GM23338 (cell line): Measurements from ENCODE around the gene ZSCAN2. TPM values are rescaled to one million over a fixed set of nuclear protein-coding genes. Genes with fewer than 3 reads are reported as not detected.

ENCODE experiments used
- ATAC-seq: fragments of 200-7000 bp; cut with Tn5 transposase; 3 replicates; pipeline ENCODE4 v1.9.1; 2020
- DNase-seq: peaks from one replicate; pipeline ENCODE4 v3.0.0-alpha.2; 2015; ENCODE audit warnings: low spot score
- H2AFZ ChIP-seq: fragments of 200-600 bp; sonication (generic); 2 replicates; pipeline ENCODE4 v1.8.0; 2016; ENCODE audit warnings: antibody characterized with exemption, mild to moderate bottlenecking, moderate library complexity
- H3F3A ChIP-seq: fragments of 200-600 bp; sonication (generic); replicated peaks from 2 replicates; pipeline ENCODE4 v1.8.0; 2017; ENCODE audit warnings: antibody characterized with exemption, mixed run types, low read depth
- H3K27ac ChIP-seq: fragments of 200-600 bp; sonication (generic); 2 replicates; pipeline ENCODE4 v1.6.1; 2016; ENCODE audit warnings: low read depth
- H3K27me3 ChIP-seq: fragments of 200-600 bp; sonication (generic); 2 replicates; pipeline ENCODE4 v1.8.0; 2016; ENCODE audit warnings: mild to moderate bottlenecking, mixed run types, moderate library complexity; ENCODE audit not compliant: insufficient read depth
- H3K36me3 ChIP-seq: fragments of 200-600 bp; sonication (generic); 2 replicates; pipeline ENCODE4 v1.8.0; 2016; ENCODE audit warnings: mild to moderate bottlenecking; ENCODE audit not compliant: insufficient read depth
- H3K4me1 ChIP-seq: fragments of 200-600 bp; sonication (generic); 2 replicates; pipeline ENCODE4 v1.8.0; 2016; ENCODE audit warnings: mild to moderate bottlenecking, moderate library complexity; ENCODE audit not compliant: insufficient read depth
- H3K4me2 ChIP-seq: fragments of 200-600 bp; sonication (generic); 2 replicates; pipeline ENCODE4 v1.7.1; 2017; ENCODE audit warnings: mixed run types
- H3K4me3 ChIP-seq: fragments of 200-600 bp; sonication (generic); 2 replicates; pipeline ENCODE4 v1.6.1; 2016; ENCODE audit warnings: mixed run types
- H3K79me2 ChIP-seq: fragments of 200-600 bp; sonication (generic); replicated peaks from 2 replicates; pipeline ENCODE4 v1.8.0; 2017; ENCODE audit warnings: mild to moderate bottlenecking; ENCODE audit not compliant: insufficient read depth
- H3K9me2 ChIP-seq: fragments of 200-600 bp; sonication (generic); 2 replicates; pipeline ENCODE4 v1.8.0; 2017; ENCODE audit not compliant: insufficient read depth
- H4K20me1 ChIP-seq: fragments of 200-600 bp; sonication (generic); replicated peaks from 2 replicates; pipeline ENCODE4 v1.8.0; 2017; ENCODE audit warnings: mild to moderate bottlenecking; ENCODE audit not compliant: insufficient read depth
- H3K27ac Mint-ChIP-seq: 2 replicates; pipeline ENCODE4 v1.8.0; 2020; ENCODE audit warnings: inconsistent platforms, mild to moderate bottlenecking, moderate library complexity, mixed read lengths
- H3K27me3 Mint-ChIP-seq: 3 replicates; pipeline ENCODE4 v1.8.0; 2022; ENCODE audit warnings: low read depth, mild to moderate bottlenecking, moderate library complexity, mixed read lengths, inconsistent platforms; ENCODE audit not compliant: insufficient read depth, poor library complexity
- H3K36me3 Mint-ChIP-seq: 3 replicates; pipeline ENCODE4 v1.8.0; 2021; ENCODE audit warnings: low read depth, mild to moderate bottlenecking, inconsistent platforms, moderate library complexity, mixed read lengths
- H3K4me1 Mint-ChIP-seq: 3 replicates; pipeline ENCODE4 v1.8.0; 2020; ENCODE audit warnings: mild to moderate bottlenecking, inconsistent platforms, mixed read lengths
- H3K4me3 Mint-ChIP-seq: 3 replicates; pipeline ENCODE4 v1.8.0; 2021; ENCODE audit warnings: moderate library complexity, mild to moderate bottlenecking, inconsistent platforms, mixed read lengths
- H3K9me3 Mint-ChIP-seq: 3 replicates; pipeline ENCODE4 v1.8.0; 2020; ENCODE audit warnings: moderate library complexity, mild to moderate bottlenecking, inconsistent platforms, mixed read lengths
- CREB1 ChIP-seq: fragments of 250-450 bp; sonication (Bioruptor Pico); IDR thresholded peaks from 2 replicates; pipeline ENCODE4 v1.5.0; 2020; ENCODE audit warnings: low read depth, mild to moderate bottlenecking, moderate library complexity
- CTCF ChIP-seq, 2 experiments: fragments of 200-600 bp in 1 of 2; sonication (generic) in 1 of 2; conservative IDR thresholded peaks; 2 replicates each; pipeline versions ENCODE4 v1.5.1 to v1.6.1; 2016 to 2017; ENCODE audit warnings: antibody characterized with exemption in 2 of 2, low read depth in 2 of 2, mild to moderate bottlenecking in 2 of 2, moderate library complexity in 1 of 2
- ETS1 ChIP-seq: IDR thresholded peaks from 2 replicates; pipeline ENCODE4 v1.6.1; 2016; ENCODE audit warnings: antibody characterized with exemption
- EZH2 ChIP-seq: fragments of 200-600 bp; sonication (generic); IDR thresholded peaks from one replicate; pipeline ENCODE4 v1.8.0; 2017; ENCODE audit warnings: antibody characterized with exemption, mild to moderate bottlenecking, low read depth; ENCODE audit not compliant: unreplicated experiment
- EZH2phosphoT487 ChIP-seq: fragments of 200-600 bp; sonication (generic); IDR thresholded peaks from one replicate; pipeline ENCODE4 v1.8.1; 2018; ENCODE audit warnings: antibody characterized with exemption; ENCODE audit not compliant: unreplicated experiment
- JUNB ChIP-seq: IDR thresholded peaks from one replicate; pipeline ENCODE4 v1.6.1; 2016; ENCODE audit warnings: antibody characterized with exemption; ENCODE audit not compliant: unreplicated experiment
- NANOG ChIP-seq: IDR thresholded peaks from 2 replicates; pipeline ENCODE4 v1.6.1; 2016; ENCODE audit warnings: antibody characterized with exemption, borderline replicate concordance
- POLR2AphosphoS5 ChIP-seq: IDR thresholded peaks from 2 replicates; pipeline ENCODE4 v1.6.1; 2016; ENCODE audit warnings: antibody characterized with exemption, low read depth
- REST ChIP-seq: IDR thresholded peaks from one replicate; pipeline ENCODE4 v1.6.1; 2018; ENCODE audit warnings: antibody characterized with exemption; ENCODE audit not compliant: unreplicated experiment
- STAT1 ChIP-seq: IDR thresholded peaks from one replicate; pipeline ENCODE4 v1.6.1; 2016; ENCODE audit warnings: antibody characterized with exemption; ENCODE audit not compliant: unreplicated experiment
- ZNF114 ChIP-seq: fragments of 250-450 bp; sonication (Bioruptor Pico); IDR thresholded peaks from 2 replicates; pipeline ENCODE4 v1.5.0; 2020; ENCODE audit warnings: mild to moderate bottlenecking, moderate library complexity
- ZNF331 ChIP-seq: fragments of 250-450 bp; sonication (Bioruptor Pico); IDR thresholded peaks from 2 replicates; pipeline ENCODE4 v1.5.0; 2020; ENCODE audit warnings: low read depth, mild to moderate bottlenecking, moderate library complexity
- ZNF462 ChIP-seq: fragments of 250-450 bp; sonication (Bioruptor Pico); IDR thresholded peaks from 2 replicates; pipeline ENCODE4 v1.5.0; 2020; ENCODE audit warnings: mild to moderate bottlenecking, moderate library complexity
- polyA plus RNA-seq: library from polyadenylated mRNA; unstranded; fragments of >200 nt; fragmentation: Nextera tagmentation; extraction: Ambion mirVana; gene quantifications from 2 replicates; pipeline ENCODE4 v1.2.1, GENCODE V29; 2016
- total RNA-seq: library from RNA; depleted of rRNA; stranded (reverse); fragments of >200 nt; shearing (Covaris generic); gene quantifications from 2 replicates; pipeline ENCODE4 v1.2.3, GENCODE V29; 2014

Gene ZSCAN2
- total and polyA plus RNA-seq, 2 experiments from 2014 or later: 45.8 to 63.9 TPM

- no peak overlapping the region for H3K4me3 Mint-ChIP-seq
- peaks cover 71% of the 10 kb centered on the region for H3K9me3 Mint-ChIP-seq
- no peak for DNase-seq
- peaks cover 7% of the 10 kb centered on the region; the same call in 1 of the 2 replicates for H3K4me1 ChIP-seq
- peaks cover 66% of the 10 kb centered on the region for H3K36me3 ChIP-seq
- H3K4me3 ChIP-seq: no peak overlapping the region
- H3K4me1 Mint-ChIP-seq: peaks cover 13% of the 10 kb centered on the region
- H3K79me2 ChIP-seq: peaks cover 80% of the 10 kb centered on the region
- no peak overlapping the region for H3K27ac ChIP-seq
- H3K27me3 Mint-ChIP-seq: peaks cover 23% of the 10 kb centered on the region
- TF ChIP-seq POLR2AphosphoS5 (no peak), ZNF114 (CRISPR knock-in tag) (no peak), NANOG (no peak), ETS1 (no peak), CREB1 (CRISPR knock-in tag) (no peak), CTCF (conservative IDR thresholded peaks at IDR 0.05; ENCODE audit: low read depth in 2 of 2) (no peak), EZH2phosphoT487 (no peak), ZNF462 (no peak), REST (no peak), STAT1 (no peak), ZNF331 (CRISPR knock-in tag) (no peak), EZH2 (no peak), JUNB (no peak)
- no peaks in the 10 kb centered on the region for H3K27me3 ChIP-seq
- H3F3A ChIP-seq: 0 out of 2 replicates have a peak, but pooled peaks cover 13% of the 10 kb centered on the region
- no peak for ATAC-seq
- peaks cover 37% of the 10 kb centered on the region for H4K20me1 ChIP-seq
- peaks cover 4% of the 10 kb centered on the region; the same call in 1 of the 2 replicates for H3K9me2 ChIP-seq
- H3K27ac Mint-ChIP-seq: no peak overlapping the region
- H3K36me3 Mint-ChIP-seq: peaks cover 96% of the 10 kb centered on the region
- H2AFZ ChIP-seq: no peak overlapping the region
- no peak overlapping the region for H3K4me2 ChIP-seq
Observed at GRCh38 chr15:84620626-84621025, 19.8 kb downstream of the ZSCAN2 start.
